Activated T-cell treated with anti-CD3 and anti-CD28 coated beads for 1 hour (primary cell): Measurements from ENCODE around the gene ANXA3.
"Not testable (repeated sequence)": the region's sequence is repeated elsewhere in the genome, so short reads cannot be mapped to it uniquely, and the experiment has no call there.

Experiments
- DNase-seq: peaks from one replicate; pipeline ENCODE4 v3.0.0-alpha.2; 2020; ENCODE audit warnings: low read depth

Gene ANXA3

GRCh38 chr4:78543424-78544125 lies 8.0 kb upstream of the ANXA3 start:
- DNase-seq, result no peak

GRCh38 chr4:78544678-78545077 lies 6.9 kb upstream of the ANXA3 start:
- no peak for DNase-seq

- DNase-seq, result no peak
Observed at GRCh38 chr4:78545275-78546246, 6.0 kb upstream of the ANXA3 start.

GRCh38 chr4:78547899-78548298 lies 3.7 kb upstream of the ANXA3 start:
- not testable (repeated sequence) for DNase-seq

- DNase-seq, result not testable (repeated sequence)
Observed at GRCh38 chr4:78548889-78549288, 2.7 kb upstream of the ANXA3 start.

GRCh38 chr4:78552389-78553042 lies 946 bp downstream of the ANXA3 start:
- no peak for DNase-seq

GRCh38 chr4:78553043-78553396 lies 1.4 kb downstream of the ANXA3 start:
- no peak for DNase-seq

GRCh38 chr4:78553529-78554060 lies 2.0 kb downstream of the ANXA3 start:
- DNase-seq, result no peak

- no peak for DNase-seq
Observed at GRCh38 chr4:78556665-78557064, 5.1 kb downstream of the ANXA3 start.

- DNase-seq, result no peak
Observed at GRCh38 chr4:78557841-78558240, 6.3 kb downstream of the ANXA3 start.

- DNase-seq, result no peak
Observed at GRCh38 chr4:78558410-78558809, 6.8 kb downstream of the ANXA3 start.

GRCh38 chr4:78560296-78560963 lies 8.9 kb downstream of the ANXA3 start:
- no peak for DNase-seq

GRCh38 chr4:78561677-78562076 lies 10.1 kb downstream of the ANXA3 start:
- DNase-seq, result no peak

- DNase-seq, result no peak
Observed at GRCh38 chr4:78562687-78563086, 11.1 kb downstream of the ANXA3 start.

GRCh38 chr4:78565971-78566372 lies 14.4 kb downstream of the ANXA3 start:
- DNase-seq, result no peak

GRCh38 chr4:78566834-78567499 lies 15.4 kb downstream of the ANXA3 start:
- DNase-seq, result no peak

- DNase-seq, result no peak
Observed at GRCh38 chr4:78567500-78568060, 16.0 kb downstream of the ANXA3 start.

- DNase-seq, result no peak
Observed at GRCh38 chr4:78568640-78569305, 17.2 kb downstream of the ANXA3 start.

- no peak for DNase-seq
Observed at GRCh38 chr4:78569306-78569821, 17.8 kb downstream of the ANXA3 start.

- no peak for DNase-seq
Observed at GRCh38 chr4:78570117-78570516, 18.5 kb downstream of the ANXA3 start.
